ENCODE results near the gene GNG3.
A peak's percentile ranks its signal among the peaks of the same experiment; 100 is the strongest.
"Not testable (repeated sequence)": the region's sequence is repeated elsewhere in the genome, so short reads cannot be mapped to it uniquely, and the experiment has no call there.

The GNG3 gene

DNA sequence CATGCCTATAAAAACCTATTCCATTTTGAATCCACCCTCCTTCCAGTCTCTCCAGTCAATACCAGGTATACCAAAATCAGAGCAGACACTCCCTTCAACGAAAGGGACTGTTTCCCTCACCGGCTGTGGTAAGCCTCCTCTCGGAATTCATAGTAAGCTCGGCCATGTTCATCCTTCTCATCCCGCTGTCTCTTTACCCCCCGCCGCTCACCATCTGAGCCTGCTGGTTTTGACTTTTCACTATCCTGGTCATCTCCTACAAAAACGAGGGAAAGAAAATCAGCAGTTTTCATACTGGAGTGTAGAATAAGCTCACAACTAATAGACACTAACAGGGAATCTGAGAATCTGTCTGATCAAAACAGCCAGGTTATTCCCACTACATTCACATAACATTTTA lies 16.7 kb downstream of the GNG3 start:
- no peak for DNase-seq

- DNase-seq = no peak
These were observed 18.2 kb downstream of the GNG3 start for GRCh38 chr11:62725646-62726045.

DNA sequence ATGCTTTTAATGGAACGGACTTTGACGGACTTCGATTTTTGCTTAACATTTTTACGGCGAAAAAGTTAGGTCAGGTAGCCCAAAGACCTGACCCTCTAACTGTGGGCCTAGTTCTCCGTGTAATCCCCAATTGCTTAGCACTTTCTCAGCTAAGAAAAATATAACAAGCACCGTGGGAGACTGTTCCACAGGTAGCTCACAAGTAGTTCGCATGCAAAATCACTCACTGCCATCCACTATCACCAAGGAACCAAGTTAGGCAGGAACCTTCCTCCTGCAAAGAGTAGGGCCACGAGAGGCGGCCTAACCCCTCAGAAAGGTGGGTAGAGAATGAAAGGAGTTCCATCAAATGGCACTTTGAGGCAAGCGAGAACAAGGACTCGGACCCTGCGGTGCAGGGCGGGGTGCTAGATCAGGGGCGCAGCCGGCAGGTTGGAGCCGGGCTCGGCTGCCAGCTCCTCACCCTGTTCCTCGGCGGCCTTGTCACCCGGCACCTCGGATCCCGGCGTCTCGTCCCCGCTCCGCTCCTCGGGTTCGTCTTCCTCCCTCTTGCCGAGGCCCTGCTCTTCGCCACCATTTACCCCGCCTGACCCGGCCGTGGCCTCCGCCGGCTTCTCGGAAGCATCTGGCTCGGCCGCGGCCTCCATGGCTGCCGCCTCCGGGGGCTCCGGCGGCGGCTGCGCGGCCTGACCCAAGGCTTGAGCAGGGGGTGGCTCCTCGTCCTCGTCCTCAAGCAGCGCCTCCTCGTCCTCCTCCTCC lies 18.9 kb downstream of the GNG3 start:
- DNase-seq = no peak

DNA sequence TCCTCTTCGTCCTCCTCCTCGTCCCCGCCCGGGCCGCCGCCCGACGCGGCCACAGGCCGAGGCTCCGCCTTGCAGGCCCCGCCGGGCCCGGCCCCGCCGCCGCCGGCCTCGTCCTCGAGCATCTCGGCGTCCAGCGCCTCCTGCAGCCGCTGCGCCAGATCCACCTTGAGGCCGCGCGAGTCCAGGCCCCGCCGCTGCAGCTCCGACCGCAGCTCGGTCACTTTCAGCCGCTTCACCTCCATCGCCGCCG lies 19.4 kb downstream of the GNG3 start:
- no peak for DNase-seq

DNA sequence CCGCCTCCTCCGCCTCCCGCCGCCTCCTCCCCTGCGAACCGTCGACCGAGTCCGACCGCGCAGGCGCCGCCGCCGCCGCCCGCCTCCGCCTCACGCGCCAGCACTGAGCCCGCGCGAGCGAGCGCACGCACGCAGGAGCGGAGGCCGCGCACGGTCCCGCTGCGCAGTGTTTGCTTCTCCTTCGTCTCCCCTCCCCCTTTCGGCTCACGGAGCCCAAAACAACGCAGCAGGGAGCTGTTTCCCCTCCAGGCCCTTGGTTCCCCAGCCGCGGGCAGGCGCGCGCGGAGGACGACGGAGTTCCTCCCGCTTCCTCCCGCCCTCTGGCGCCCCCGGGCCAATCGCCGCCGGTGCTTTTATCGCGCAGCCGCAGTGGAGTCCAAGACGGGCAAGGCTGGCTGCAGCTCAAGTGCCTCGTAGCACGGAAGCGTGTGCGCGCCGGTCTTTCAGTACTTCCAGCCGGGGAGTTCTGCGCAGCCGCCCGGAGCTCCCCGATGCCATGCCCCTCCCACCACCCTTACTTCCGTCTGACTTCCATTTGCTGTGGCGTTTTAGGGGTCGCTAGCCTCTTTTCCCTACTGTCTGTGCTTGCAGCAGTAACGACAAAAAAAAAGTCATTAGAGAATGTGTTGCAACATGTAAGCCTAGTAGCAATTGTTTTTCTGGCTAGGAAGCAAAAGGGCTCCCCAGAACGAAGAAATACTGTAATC lies 19.8 kb downstream of the GNG3 start, which contains the start of gene HNRNPUL2:
Gene HNRNPUL2 (minus strand): TSS at position 293 of the 707 bp plus-strand sequence. CDS start 301 bp downstream, outside the sequence.
- peak; percentile 100 for DNase-seq

GRCh38 chr11:62727872-62728170 lies 20.3 kb downstream of the GNG3 start:
- peak; percentile 98 for DNase-seq

- peak; percentile 74 for DNase-seq
These were observed 20.9 kb downstream of the GNG3 start, which contains the start of gene TTC9C for GRCh38 chr11:62728171-62728988. TSS of gene TTC9C (plus strand) at chr11:62728486. CDS start at chr11:62728849, 363 bp downstream.

DNA sequence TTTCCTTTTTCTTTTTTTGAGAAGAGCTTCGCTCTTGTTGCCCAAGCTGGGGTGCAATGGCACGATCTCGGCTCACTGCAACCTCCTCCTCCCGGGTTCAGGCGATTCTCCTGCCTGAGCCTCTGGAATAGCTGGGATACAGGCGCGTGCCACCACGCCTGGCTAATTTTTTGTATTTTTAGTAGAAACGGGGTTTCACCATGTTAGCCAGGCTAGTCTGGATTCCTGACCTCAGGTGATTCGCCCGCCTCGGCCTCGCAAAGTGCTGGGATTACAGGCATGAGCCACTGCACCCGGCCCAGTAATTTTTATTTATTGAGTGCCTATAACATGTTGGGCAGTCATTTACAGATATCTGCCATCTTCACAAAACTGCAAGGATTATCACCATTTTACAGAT lies 22.6 kb downstream of the GNG3 start:
- DNase-seq = not testable (repeated sequence)

DNA sequence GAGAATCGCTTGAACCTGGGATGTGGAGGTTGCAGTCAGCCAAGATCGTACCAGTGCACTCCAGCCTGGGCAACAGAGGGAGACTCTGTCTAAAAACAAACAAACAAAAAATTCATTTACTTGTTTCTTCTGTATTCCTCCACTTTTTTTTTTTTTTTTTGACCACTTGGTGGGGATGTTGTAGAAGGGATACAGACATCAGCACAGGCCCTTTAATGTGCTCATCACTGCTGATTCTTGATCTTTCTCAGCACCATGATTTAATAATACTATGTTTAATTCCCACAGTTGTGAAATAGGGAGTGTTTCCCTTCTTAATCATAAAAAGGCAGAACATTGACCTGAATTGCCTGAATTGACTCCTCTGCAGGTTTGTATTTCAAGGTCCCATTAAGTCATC lies 25.4 kb downstream of the GNG3 start:
- no peak for DNase-seq

DNA sequence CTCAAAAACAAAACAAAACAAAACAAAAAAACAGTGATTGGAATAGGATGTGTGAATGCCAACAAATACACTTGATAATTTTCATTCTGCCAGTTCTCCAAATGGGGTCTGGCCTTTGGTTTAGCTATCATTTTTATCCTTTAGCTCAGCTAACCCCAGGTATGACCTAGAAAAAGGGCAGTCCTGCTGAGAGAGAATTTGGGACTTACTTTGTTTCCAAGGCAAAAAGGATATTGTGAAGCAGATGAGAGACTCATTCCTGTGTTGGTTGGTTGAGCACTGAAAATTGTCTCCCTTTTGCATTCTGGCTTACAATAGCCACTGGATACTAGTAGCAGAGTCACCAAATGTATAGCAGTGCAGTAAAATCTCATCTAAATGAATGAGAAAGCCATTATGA lies 29.7 kb downstream of the GNG3 start:
- DNase-seq = no peak

DNA sequence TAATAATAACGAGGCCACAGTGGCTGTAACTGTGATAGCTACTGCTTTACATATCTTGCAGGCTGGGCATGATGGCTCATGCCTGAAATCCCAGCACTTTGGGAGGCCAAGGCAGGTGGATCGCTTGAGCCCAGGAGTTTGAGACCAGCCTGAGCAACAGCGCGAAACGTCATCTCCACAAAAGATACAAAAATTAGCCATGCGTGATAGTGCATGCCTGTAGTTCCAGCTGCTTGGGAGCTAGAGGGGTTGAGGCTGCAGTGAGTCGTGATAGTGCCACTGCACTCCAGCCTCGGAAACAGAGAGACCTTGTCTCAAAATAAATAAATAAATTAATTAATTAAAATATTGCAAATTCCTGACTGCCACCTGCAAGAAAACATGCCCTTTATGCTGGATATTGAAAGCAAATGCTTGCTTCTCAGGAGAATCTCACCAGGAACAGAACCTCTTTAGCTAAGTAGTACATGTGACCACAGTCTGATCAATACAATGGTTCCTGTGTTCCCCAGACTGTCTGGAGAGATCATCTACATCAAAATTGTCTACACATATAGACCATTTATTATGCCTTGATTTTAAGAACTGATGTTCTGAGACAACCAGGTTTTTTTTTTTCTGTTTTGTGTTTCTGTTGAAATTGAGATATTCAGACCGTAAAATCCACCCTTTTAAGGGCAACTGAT lies 40.1 kb downstream of the GNG3 start:
- DNase-seq = no peak

DNA sequence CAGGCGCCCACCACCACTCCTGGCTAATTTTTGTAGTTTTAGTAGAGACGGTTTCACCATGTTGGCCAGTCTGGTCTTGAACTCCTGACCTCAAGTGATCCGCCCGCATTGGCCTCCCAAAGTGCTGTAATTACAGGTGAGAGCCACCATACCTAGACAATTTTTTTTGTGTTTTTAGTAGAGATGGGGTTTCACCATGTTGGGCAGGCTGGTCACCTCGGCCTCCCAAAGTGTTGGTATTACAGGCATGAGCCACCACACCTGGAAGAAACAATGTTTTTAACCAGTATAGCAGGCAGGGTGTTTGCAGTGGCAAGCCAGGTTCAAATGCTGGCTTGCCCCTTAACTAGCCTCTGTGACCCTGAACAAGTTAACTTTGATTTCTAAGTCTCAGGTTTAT lies 42.5 kb downstream of the GNG3 start:
- not testable (repeated sequence) for DNase-seq

GRCh38 chr11:62752177-62752785 lies 44.8 kb downstream of the GNG3 start:
- DNase-seq = no peak

- DNase-seq = no peak
These were observed 45.7 kb downstream of the GNG3 start for GRCh38 chr11:62752994-62753735.

DNA sequence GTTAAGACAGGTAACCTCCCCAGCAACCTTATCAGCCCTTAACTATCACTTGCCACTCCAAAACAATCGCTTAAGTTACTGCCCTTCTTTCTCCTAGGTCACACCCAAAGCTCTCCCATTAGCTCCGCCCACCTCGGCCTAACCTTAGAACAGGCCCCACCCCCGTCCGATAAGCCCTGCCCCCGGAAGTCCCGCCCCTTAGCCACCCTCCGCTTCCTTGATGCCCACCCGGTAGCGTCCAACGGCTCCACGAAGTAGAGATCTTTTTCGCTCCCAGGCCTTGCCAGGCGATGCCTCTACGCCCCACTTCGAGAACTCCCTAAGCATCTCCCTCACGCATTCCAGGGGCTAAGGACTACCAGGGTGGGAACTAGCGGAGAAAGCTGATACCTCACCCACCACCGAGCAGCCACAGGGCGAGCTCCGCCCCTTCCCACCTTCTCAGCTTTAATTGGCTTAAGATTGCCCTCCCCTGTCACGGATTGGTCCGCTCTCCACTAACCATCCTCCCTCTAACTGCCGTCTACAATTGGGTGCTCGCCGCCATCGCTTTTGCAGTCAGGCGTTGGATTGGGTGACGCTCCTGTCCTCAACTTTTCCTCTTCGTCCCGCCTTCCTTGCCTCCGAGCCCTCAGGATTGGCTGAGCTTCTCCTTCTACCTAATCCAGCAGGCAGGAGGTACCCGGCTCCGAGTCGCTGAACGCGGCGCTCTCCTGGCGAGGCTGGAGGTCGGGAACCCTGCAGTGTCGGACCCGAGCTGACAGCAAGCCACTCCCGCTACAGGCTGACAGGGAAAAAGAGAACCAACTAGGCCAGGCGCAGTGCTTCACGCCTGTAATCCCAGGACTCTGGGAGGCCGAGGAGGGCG lies 46.5 kb downstream of the GNG3 start, which contains the start of gene ZBTB3:
Gene ZBTB3 (minus strand): TSS at position 425 of the 868 bp plus-strand sequence. CDS start 496 bp downstream, outside the sequence.
- DNase-seq = peak; percentile 99

- no peak for DNase-seq
These were observed 47.7 kb downstream of the GNG3 start for GRCh38 chr11:62755086-62755615.

DNA sequence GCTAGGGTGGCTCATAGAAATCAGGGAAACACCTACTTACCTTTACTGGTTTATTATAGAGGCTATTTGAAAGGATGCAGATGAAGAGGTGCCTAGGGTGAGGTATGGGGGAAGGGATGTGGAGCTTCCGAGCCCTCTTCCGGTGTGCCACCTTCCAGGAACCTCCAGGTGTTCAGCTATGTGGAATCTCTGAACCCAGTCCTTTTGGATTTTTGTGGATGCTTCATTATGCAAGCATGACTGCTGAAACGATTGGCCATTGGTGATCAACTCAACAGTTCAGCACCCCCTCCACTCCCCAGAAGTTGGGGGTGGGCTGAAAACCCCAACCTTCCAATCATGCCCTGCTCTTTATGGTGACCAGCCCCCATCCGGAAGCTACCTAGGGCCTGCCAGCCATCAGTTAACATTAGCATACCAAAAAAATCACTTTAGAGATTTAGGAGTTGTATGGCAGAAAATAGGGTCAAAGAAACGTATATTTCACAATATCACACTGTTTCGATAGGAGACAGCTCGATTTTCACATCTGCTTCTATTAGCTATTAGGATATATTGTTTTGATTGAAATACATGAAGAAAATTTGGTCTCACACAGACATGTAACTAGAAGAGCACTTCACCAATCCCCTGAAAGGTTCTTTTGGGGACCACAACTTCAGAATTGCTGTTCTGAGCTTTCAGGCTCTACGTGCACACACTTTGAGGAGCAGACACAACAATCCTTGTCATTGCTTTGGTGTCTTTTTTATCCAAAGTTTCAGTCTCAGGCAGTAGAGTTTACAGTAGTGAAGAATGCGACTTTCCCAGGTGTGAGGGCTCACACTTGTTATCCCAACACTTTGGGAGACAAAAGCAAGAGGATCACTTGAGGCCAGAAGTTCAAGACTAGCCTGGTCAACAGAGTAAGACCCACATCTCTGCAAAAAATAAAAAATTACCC lies 50.6 kb downstream of the GNG3 start:
- no peak for DNase-seq

Measured in NCI-H774 (cell line).